Fibroblast of skin of abdomen (primary cell): ENCODE results near the gene GSDMA.
A peak's percentile ranks its signal among the peaks of the same experiment; 100 is the strongest.
"Not testable (repeated sequence)": the region's sequence is repeated elsewhere in the genome, so short reads cannot be mapped to it uniquely, and the experiment has no call there.

Source experiments
- DNase-seq: peaks from one replicate; pipeline ENCODE4 v3.0.0-alpha.2; 2013

Gene GSDMA

GRCh38 chr17:39999067-39999466, 36.3 kb downstream of the GSDMA start:
- no peak for DNase-seq

GRCh38 chr17:40000161-40000560, 37.4 kb downstream of the GSDMA start:
- DNase-seq, result no peak

- DNase-seq, result not testable (repeated sequence)
Measured at GRCh38 chr17:40001335-40001734, 38.5 kb downstream of the GSDMA start.

- DNase-seq, result no peak
Measured at GRCh38 chr17:40004072-40004471, 41.3 kb downstream of the GSDMA start.

- DNase-seq, result no peak
Measured at GRCh38 chr17:40004712-40005111, 41.9 kb downstream of the GSDMA start.

GRCh38 chr17:40005520-40005919, 42.7 kb downstream of the GSDMA start:
- no peak for DNase-seq

GRCh38 chr17:40010946-40011500, 48.2 kb downstream of the GSDMA start:
- DNase-seq, result not testable (repeated sequence)

- DNase-seq, result not testable (repeated sequence)
Measured at GRCh38 chr17:40012017-40012647, 49.3 kb downstream of the GSDMA start.

- peak; percentile 22 for DNase-seq
Measured at GRCh38 chr17:40014375-40014980, 51.7 kb downstream of the GSDMA start.

- no peak for DNase-seq
Measured at GRCh38 chr17:40015005-40015997, 52.5 kb downstream of the GSDMA start, which contains the start of gene CSF3. Gene CSF3 (plus strand): TSS chr17:40015440. CDS start chr17:40015475, 35 bp downstream.

GRCh38 chr17:40015998-40016985, 53.5 kb downstream of the GSDMA start:
- no peak for DNase-seq

GRCh38 chr17:40017422-40018080, 54.7 kb downstream of the GSDMA start:
- no peak for DNase-seq

- peak; percentile 35 for DNase-seq
Measured at GRCh38 chr17:40018211-40019121, 55.7 kb downstream of the GSDMA start.

- peak; percentile 63 for DNase-seq
Measured at GRCh38 chr17:40019140-40019991, 56.6 kb downstream of the GSDMA start.

- DNase-seq, result no peak
Measured at GRCh38 chr17:40020146-40020545, 57.3 kb downstream of the GSDMA start.

- peak; percentile 55 for DNase-seq
Measured at GRCh38 chr17:40021451-40021971, 58.7 kb downstream of the GSDMA start.

- no peak for DNase-seq
Measured at GRCh38 chr17:40022497-40022896, 59.7 kb downstream of the GSDMA start.

GRCh38 chr17:40022961-40023541, 60.2 kb downstream of the GSDMA start:
- no peak for DNase-seq
